Measurements from ENCODE around the gene SHROOM3.

DNA sequence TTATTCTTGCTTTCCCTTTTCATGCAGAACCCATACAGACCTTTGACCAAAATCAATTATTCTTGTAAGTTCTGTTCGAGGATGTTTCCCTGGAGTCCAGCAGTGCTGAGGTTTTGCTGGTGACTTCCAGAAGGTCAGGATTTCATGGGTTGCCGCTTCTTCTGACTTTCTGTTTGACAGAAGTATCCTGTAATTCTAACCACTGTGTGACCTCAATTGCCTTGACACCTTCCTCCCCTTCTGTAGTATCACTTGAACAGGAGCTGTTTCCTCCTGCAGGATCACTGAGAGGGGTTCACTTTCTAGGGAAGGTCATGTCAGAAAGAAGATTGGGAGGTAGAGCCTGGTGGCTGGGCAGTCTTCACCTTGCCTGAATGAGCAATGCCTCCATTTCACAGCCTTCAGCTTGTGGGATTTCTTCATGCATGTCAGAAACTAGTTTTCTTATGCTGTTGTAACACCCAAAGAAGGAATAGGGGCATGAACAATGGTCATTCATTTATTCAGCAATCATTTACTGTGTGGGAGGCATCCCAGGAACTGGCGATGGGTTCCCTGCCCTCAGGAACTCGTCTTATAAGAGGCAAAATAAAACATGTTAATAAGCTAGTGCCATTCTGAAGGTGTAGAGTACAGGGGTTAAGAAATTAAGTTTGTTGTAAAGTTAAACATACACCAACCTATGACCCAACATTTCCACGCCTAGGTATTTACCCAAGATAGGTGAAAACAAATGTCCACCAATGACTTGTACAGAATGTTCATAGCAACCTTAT lies 257.0 kb downstream of the SHROOM3 start:
- TF ChIP-seq, protein P1, sequence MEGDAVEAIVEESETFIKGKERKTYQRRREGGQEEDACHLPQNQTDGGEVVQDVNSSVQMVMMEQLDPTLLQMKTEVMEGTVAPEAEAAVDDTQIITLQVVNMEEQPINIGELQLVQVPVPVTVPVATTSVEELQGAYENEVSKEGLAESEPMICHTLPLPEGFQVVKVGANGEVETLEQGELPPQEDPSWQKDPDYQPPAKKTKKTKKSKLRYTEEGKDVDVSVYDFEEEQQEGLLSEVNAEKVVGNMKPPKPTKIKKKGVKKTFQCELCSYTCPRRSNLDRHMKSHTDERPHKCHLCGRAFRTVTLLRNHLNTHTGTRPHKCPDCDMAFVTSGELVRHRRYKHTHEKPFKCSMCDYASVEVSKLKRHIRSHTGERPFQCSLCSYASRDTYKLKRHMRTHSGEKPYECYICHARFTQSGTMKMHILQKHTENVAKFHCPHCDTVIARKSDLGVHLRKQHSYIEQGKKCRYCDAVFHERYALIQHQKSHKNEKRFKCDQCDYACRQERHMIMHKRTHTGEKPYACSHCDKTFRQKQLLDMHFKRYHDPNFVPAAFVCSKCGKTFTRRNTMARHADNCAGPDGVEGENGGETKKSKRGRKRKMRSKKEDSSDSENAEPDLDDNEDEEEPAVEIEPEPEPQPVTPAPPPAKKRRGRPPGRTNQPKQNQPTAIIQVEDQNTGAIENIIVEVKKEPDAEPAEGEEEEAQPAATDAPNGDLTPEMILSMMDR (IDR thresholded peaks at IDR 0.05) = no peak
- no peak for TF ChIP-seq POLR2A (IDR thresholded peaks at IDR 0.05)
